NOMO-1 treated with DMSO at 0.1 percent for 48 hours (cell line): ENCODE data around the gene MFNG.
A peak's percentile ranks its signal among the peaks of the same experiment; 100 is the strongest.

ENCODE experiments used
- DNase-seq: peaks from one replicate; lab custom pipeline; 2025; ENCODE audit not compliant: unreplicated experiment; lab: John Stamatoyannopoulos, UW

MFNG gene

DNA sequence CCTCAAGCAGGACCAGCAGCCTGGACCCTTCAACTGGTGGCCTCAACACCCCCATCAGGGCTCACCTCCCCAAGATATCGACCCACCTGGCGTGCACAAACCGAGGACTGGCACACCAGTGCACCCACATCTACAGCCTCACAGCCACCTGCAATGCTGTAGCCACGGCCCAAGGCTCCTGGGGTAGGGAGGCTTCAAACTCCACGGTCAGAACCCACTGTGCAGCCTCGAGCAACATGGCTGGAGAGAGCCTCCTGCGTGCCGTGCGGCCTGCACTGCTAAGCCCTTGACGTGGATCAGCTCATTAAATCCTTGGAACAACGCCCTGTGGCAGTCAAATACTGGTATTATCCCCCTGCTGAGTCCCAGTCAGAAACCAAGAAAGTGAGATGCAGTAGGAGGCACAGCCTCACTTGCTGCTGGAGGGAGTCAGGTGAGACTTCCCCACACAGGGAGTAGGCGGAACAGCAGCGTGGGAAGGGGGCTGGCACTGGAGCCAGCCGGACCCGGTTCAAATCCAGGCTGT lies 28.4 kb upstream of the MFNG start:
- DNase-seq, result no peak

DNA sequence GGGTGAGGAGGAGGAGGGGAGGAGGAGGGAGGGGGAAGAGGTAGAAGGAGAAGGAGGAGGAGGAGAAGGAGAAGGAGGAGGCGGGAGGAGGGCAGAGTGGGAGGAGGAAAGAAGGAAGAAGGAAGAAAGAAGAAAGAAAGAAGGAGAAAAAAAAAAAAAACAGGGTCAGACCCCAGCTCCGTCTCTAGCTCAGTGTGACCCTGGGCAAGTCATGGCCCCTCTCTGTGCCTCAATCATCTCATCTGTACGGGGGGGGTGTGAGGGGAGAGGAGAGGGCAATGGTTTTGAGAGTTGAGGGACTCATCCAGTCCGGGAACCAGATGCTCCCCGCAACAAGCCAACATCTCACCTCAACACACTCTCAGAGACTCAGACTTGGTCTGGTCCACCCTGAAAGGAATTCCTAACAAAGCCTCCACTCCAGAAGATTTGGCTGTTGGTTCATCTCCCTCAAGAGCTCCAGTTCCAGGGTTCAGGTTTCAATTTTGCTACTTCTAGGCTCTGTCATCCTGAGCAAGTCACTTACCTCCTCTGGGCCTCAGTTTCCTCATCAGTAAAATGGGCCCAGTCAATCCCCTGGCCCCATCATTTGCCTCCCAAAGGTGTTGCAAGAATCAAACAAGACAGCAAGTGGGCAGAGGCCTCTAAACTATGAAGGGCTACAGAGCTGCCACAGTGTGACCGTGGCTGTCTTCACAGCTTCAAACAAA lies 25.4 kb upstream of the MFNG start:
- no peak for DNase-seq

DNA sequence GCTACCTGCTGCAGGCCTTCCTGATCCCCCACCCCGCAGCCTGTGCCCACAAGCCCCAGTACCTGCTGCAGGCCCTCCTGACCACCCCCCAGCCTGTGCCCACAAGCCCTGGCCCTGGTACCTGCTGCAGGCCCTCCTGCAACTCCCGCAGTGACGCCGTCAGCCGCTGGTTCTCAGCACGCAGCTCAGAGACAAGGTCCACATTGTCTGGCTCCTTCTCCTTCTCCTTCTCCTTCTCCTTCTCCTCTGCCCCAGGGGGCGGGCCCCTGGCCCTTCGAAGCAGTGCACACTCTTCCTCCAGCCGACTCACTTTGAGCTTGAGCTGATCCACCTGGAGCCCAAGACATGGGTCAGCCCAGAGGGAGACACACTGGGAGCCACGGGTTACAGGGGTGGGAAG lies 23.9 kb upstream of the MFNG start:
- no peak for DNase-seq

DNA sequence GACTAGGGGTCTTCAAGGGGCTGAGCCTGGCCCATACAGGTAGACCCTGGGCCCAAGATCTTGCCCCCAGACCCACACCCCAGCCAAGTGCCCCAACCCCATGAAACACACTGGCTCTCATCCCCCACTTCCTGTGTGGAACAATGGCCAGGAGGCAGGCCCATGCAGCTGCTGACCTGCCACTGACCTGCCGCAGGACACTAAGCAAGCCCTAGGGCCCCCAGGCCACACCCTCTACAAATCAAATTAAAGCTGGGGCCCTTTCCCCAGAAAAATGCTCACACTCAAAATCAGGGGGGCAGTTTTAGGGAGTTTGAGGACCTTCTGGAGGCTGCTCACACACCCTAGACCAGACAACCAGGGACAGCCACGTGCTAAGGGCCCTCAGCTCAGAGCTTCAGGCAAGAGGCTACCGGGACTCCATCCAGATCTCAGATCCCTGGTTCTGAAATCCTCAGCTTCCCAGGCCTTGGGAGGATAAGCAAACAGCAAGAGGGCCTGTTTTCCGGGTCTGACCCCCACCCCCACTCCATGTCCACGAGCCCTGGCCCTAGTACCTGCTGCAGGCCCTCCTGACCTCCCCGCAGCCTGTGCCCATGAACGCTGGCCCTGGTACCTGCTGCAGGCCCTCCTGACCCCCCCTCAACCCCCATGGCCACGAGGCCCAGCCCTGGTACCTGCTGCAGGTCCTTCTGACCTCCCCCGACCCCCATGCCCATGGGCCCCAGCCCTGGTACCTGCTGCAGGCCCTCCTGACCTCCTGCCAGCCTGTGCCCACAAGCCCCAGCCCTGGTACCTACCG lies 23.1 kb upstream of the MFNG start:
- no peak for DNase-seq

DNA sequence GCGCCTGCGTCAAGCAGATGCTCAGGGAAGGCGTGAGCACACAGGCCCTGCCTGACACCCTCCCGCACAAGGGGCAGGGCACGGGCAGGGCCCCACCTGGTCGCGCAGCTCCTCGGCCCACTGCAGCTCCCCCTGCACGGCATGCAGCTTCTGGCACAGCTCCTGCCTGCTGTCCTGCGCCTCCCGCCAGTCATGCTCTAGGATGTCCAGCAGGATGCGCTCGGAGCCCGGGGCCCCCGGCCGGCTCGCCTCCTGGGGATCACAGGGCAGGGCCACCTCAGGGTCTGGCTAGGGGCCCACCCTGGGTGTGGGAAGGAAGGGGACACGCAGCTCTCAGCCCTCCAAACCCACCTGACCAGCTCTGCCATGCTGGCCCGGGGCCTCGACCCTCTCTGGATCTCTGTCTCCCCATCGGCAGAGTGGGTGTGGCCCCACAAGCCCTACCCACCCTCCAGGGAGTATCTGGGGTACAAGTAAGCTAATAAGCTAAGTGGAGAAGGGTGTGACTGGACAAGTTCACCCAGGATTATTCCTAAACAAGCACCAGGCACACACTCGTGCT lies 22.3 kb upstream of the MFNG start:
- DNase-seq, result no peak

DNA sequence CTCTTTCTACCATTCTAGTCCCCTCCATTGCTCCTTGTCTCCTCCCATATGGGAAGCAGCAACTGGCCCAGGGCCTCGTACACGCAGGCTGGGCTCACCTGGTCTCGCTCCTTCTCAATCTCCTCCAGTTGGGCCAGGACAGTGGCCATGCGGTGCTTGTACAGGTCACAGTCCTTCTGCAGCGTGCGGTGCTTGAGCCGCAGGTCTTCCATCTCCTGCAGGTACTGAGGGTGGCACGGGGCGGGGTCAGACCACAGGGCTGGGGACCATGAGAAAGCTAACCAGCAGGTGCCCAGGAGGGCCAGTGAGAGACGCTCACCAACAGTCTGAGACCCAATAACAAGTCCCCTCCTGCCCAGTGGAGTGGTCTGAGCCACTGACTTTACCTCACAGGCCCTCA lies 21.5 kb upstream of the MFNG start:
- no peak for DNase-seq

DNA sequence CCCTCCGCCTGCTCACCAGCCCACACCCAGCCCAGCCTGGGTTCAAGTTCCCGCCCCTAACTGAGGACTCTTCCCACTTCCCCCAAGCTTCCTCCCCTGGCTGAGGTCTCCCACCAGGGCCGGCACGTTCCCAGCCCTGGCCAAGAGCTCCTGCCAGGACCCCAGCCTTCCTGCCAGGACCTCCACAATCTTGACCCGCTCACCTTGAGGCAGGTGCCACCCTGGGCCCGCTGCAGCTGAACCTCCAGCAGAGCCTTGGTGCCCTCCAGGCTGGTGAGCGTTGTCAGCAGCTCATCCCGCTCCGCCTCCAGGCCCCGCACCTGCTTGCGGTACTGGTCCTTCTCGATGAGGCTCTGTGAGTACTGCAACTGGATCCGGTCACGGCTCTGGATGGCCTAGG lies 19.8 kb upstream of the MFNG start:
- no peak for DNase-seq

DNA sequence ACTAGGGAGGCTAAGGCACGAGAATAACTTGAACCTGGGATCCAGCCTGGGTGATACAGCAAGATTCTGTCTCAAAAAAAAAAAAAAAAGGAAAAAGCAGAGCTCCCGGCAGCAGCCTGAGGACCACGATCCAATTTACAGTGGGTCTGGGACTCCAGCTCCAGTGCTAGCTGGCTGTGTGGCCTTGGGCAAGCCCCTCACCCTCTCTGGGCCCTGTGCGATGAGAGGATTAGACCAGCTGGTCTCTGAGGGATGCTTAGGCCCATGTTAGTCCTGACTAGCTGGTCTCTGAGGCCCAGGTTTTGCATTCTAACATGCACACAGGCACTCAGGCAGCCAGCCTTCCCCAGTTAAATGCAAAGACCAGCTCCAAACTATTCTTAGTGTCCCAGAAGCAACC lies 19.4 kb upstream of the MFNG start:
- no peak for DNase-seq

DNA sequence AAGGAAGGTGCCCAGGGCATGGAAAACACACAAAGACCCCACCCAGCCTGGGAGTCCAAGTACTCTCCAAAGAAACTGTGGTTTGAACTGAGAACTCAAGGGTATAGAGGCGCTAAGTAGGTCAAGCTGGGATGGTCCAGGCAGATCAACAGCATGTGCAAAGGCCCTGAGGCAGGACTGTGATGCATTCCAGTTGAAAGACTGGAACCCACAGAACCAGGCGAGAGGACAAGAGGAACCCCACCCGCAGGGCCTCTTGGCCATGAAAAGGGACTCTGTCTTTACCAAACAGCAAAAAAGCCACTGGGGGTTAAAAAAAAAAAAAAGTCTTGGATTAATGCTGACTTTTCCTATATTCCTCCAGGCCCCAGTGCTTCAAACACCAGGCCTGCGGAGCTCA lies 18.8 kb upstream of the MFNG start:
- no peak for DNase-seq

DNA sequence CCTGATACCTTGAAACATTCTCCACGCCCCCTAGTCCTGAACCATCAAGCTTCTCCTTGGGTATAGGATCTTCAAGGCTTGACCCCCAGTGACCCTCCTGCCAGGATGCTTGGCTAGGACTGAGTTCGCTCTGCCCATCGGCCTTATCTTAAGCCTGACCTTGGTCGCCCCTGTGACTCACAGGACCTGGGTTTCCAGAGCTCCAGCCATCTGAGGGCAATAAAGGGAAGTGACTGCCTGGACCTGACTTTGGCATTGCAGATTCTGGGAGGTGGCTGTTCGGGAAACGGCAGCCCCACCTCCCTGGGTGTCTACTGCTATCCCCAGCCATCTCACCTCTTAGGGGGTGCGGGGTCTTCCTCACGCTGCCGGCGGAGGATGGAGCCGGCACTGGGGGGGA lies 17.7 kb upstream of the MFNG start:
- no peak for DNase-seq

DNA sequence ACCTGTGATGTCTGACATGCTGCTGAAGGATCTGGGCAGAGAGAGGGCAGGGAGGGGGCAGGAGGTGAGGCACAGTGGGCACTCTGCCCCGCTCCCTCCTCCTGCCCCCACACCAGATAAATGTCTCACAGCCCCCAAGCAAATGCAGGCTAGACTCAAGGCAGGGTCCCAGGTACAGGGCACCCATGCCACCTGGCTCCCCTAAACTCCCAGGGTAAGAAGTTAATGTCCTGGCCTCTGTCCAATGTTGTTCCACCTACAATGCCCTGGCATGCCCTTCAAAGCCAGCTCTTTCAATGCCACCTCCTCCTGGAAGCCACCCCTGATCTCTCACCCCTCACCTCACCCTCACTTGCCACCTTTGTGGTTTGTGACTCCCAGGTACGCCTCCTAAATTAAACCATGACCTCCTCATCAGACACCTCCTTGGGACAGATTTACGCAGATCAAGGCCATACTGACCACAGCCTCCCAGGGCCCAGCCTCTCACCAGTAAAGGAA lies 17.0 kb upstream of the MFNG start:
- DNase-seq, result no peak

DNA sequence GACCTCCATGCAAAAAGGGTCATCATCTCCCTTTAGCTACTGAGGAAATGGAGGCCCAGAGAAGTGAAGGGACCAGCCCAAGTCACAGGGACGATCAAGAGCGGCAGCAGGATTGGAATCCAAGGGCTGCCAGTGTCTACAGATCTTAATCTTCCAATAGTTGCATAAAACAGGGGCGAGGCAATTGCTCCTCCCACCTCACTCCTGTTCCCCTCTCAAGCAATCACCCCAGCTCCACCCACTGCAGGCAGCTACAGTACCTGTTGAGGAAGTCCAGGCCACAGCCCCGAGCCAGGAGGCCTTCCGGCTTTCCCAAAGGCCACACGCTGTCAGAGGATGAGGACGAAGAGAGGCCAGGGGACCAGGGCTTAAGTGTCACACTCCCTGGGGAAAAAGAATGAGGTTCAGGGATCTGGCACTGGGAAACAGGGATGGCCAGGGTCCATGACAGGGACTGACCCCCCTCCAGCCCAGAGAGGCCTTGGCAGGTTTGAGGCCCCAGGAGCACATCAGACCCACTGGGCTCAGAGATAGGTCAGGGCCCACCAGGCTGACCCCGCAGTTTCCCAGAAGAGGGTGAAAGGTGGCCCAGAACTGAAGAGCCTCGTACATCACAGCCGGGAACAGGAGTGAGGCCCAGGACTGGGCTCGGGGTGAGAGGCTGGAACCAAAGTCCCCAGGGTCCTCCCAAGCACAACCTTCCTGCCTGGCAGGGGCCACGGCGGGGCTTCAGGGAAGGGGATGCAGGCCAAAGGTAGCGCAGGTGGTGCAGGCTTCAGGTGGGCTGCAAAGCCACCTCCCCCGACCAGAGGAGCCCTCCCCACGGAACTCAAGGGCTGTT lies 16.4 kb upstream of the MFNG start:
- DNase-seq, result peak; percentile 4

DNA sequence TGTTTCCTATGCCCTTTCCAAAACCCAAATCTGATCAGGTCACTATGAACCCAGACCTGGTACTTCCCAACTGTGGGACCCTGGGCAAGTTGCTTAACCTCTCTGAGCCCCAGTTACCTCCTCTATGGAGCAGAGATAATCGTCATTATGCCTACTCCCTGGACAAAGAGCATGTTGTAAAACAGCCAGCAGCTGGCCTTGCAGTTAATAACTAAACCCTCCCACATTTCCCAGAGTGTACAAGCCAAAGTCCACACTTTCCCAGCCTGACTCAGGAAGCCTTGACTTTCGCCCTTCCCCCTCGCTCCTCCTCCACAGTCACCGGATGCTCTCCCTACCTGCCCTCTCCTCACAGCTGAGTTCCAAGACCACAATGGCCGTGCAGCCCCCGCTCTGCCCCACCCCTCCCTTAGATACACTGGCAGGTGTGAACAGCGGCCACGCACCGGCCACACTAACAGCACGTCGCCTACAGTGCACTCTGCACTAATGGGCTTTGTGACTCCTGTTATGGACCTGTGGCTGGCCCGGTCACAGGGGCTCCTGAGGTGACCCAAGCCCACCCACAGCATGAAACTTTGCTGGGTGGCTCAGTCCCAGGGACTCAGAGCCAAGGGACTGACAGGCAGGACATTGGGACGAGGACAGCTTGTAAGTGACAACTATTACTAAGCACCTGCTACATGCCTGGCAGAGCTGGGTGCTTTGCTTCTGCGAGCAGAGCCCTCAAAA lies 15.6 kb upstream of the MFNG start:
- DNase-seq, result no peak

DNA sequence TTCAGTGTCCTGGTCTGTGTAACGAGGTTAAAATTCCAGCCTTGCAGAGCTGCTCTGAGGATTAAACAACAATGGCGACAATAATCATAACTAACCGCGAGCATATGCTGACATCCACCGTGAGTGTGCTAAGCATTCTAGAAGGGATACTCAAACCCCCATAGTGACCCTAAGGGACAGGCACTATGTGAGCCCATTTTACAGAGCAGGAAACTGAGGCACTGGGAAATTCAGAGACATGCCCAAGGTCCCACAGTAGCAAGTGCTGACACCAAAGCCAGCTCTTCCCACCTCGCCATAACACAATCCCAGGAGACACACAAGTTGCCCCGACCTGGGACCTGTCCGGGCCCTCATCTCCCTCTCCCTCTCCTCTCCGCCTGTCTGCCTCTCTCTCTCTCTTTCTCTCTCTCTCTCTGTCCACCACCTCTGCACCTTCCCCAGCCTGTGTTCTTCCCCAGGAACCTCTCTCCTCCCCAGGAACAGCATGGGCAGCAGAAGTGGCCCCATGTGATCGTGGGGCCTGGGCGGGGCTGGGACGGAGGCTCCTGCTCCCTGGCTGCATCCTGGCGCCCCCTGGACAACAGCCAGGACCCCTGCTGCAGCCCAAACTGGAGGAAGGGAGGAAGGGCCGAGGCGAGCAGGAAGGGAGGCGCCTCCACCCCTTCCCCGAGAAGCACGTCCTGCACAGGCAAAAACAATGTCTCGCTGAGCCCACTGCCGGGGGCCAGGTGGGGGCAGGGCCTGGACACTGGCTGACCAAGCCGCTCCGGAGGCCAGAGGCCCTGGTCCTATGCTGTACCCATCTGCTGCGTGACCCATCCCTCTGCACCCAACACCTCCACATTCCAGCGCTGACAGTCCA lies 14.8 kb upstream of the MFNG start:
- no peak for DNase-seq

DNA sequence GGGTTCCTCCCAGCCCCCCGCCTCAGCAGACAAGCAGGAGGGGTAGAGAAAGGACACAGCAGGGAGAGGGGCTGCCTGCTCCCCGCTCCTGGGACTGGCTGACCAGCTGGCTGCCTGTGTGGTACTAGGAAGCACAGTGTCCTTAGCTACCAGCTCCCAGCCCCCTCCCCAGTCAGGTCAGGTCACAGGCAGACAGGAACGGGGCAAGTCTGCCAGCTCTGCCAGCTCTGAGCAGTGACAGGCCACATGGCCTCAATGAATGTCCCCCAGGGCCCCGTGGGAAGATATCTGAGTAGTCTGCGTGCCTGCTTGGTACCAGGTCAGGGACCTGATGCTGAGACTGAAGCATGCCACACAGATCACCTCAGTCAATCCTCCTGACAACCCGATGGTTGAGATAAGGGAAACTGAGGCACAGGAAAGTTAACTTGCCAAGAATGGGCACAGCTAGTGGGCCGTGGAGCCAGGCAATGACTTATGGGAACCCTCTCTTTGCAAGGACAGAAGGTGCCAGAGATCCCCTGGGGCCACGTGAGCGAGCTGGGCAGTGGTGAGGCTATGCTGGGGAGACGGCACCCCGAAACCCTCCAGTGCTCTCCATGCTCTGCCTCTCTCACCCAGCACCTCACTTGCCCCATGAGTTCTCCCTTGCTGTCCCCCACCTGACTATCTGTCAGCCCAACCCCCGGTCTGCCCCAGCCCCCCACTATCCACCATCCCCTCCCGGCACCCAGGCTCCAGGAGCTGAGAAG lies 13.8 kb upstream of the MFNG start:
- no peak for DNase-seq

DNA sequence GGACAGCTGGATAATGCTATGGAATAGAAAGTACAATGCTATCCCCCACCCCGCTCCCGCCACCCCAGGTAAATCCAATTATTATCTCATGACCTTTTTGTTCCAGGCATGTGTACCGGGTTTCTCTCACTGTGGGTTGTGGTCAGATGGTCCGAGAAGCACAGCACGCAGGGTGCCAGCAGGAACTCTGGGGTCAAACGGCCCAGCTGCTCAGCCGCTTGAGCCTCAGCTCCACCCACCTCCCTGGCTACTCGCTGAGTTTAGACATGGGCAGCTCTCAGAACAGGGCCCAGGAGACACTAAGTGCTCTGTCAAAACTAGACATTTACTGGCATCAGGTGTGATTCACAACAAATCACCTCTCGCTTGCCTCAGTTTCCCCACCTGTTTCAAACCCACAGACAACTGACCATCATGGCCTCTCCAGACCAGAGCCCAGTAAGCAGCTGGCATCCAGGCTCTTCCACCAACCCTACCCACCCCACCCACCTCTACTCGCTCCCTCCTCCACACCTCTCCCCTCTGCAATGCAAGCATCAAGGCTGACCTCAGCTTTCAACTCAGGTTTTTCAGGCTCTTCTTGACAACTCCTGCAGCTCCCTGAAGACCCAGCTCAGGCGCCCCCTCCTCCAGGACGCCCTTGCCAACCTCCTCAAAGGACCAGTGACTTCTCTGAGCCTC lies 13.0 kb upstream of the MFNG start:
- no peak for DNase-seq

DNA sequence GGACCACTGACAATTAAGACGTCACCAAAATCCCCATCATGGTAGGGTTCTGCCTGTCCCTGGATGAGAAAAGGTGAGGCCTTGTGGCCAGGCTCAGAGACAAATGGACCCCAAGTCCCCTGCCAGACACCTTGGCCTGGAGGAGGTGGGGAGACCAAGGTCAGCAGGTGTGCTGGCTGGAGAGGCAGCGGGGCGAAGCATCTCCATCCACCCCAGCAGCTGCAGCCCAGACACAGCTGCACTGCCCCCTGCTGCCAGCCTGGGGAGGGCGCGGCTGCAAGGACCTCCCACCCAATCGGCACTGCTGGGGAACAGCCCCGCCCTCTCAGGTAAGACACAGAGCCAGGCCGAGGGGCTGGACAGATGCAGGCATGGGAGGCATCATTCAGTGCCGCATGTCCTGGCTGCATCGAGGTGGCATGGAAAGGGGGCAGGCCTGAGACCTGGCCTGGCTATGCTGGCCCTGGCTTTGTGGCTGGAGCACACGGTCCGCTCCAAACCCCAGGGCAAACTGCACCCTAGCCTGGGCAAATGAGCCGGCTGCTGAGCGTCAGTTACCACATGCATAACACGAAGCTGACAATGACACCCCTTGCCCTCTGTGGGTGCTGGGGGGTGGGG lies 12.2 kb upstream of the MFNG start:
- peak; percentile 53 for DNase-seq
